IMR-90 (cell line): ENCODE data around the gene SLC9A2. TPM values are rescaled to one million over a fixed set of nuclear protein-coding genes. Genes with fewer than 3 reads are reported as not detected.

Experiments
- ATAC-seq: fragments of 200-7000 bp; cut with Tn5 transposase; 2 replicates; pipeline ENCODE4 v1.9.1; 2020; ENCODE audit warnings: low read depth, mild to moderate bottlenecking, moderate library complexity
- BruUV-seq: library from RNA; stranded (reverse); fragments of 400-500 nt; replicated peaks from 2 replicates; lab custom pipeline; 2021; lab: Mats Ljungman, UMichigan
- CTCF ChIA-PET: fragments of 300-600 bp; formaldehyde crosslinking; extraction: SDS; loops from one replicate; lab custom pipeline; 2021; ENCODE audit warnings: antibody characterized with exemption; lab: Yijun Ruan, JAX
- POLR2A ChIA-PET: fragments of 300-600 bp; sonication (Branson Sonifier 250); formaldehyde crosslinking; loops from one replicate; lab custom pipeline; 2022; ENCODE audit warnings: antibody characterized with exemption; ENCODE audit not compliant: unreplicated experiment; lab: Charles Lee
- DNase-seq: peaks from one replicate; pipeline ENCODE4 v3.0.0; 2013
- H2AFZ ChIP-seq: replicated peaks from 2 replicates; pipeline ENCODE3; 2013; ENCODE audit warnings: low read length, mild to moderate bottlenecking; ENCODE audit not compliant: poor library complexity
- H2AK5ac ChIP-seq: 2 replicates; pipeline ENCODE4 v1.6.1; 2013; ENCODE audit warnings: low read depth, low read length, inconsistent platforms
- H2AK9ac ChIP-seq: replicated peaks from 2 replicates; pipeline ENCODE3; 2013; ENCODE audit warnings: mild to moderate bottlenecking, low read depth, low read length, moderate library complexity; ENCODE audit not compliant: poor library complexity
- H2BK120ac ChIP-seq: 2 replicates; pipeline ENCODE4 v1.6.1; 2013; ENCODE audit warnings: low read depth, low read length, inconsistent platforms
- H2BK15ac ChIP-seq: 3 replicates; pipeline ENCODE4 v1.6.1; 2013; ENCODE audit warnings: low read depth, low read length, inconsistent platforms
- H2BK20ac ChIP-seq: 2 replicates; pipeline ENCODE4 v1.6.1; 2013; ENCODE audit warnings: low read depth, mild to moderate bottlenecking, inconsistent platforms, low read length, moderate library complexity
- H2BK5ac ChIP-seq: 2 replicates; pipeline ENCODE4 v1.6.1; 2013; ENCODE audit warnings: mild to moderate bottlenecking, low read depth, low read length, inconsistent platforms; ENCODE audit not compliant: poor library complexity, severe bottlenecking
- H3K14ac ChIP-seq: replicated peaks from 2 replicates; pipeline ENCODE4 v1.6.1; 2013; ENCODE audit warnings: low read depth, low read length, inconsistent platforms
- H3K18ac ChIP-seq: 2 replicates; pipeline ENCODE4 v1.6.1; 2013; ENCODE audit warnings: low read depth, low read length, control low read depth
- H3K23ac ChIP-seq: 2 replicates; pipeline ENCODE4 v1.6.1; 2013; ENCODE audit warnings: low read depth, low read length, inconsistent platforms
- H3K27ac ChIP-seq: 2 replicates; pipeline ENCODE4 v1.5.1; 2013; ENCODE audit warnings: mild to moderate bottlenecking, control low read depth, low read length; ENCODE audit not compliant: insufficient read depth
- H3K27me3 ChIP-seq: 2 replicates; pipeline ENCODE4 v1.6.1; 2013; ENCODE audit warnings: low read length; ENCODE audit not compliant: control insufficient read depth, insufficient read depth
- H3K36me3 ChIP-seq: 2 replicates; pipeline ENCODE4 v1.6.1; 2013; ENCODE audit warnings: low read length, mixed read lengths; ENCODE audit not compliant: control insufficient read depth, insufficient read depth
- H3K4ac ChIP-seq: 2 replicates; pipeline ENCODE4 v1.6.1; 2013; ENCODE audit warnings: low read depth, low read length, inconsistent platforms
- H3K4me1 ChIP-seq: 2 replicates; pipeline ENCODE4 v1.6.1; 2013; ENCODE audit warnings: low read length, mixed read lengths; ENCODE audit not compliant: control insufficient read depth, insufficient read depth
- H3K4me2 ChIP-seq: 2 replicates; pipeline ENCODE4 v1.6.1; 2013; ENCODE audit warnings: low read depth, mild to moderate bottlenecking, control low read depth, low read length, moderate library complexity
- H3K4me3 ChIP-seq: 2 replicates; pipeline ENCODE4 v1.5.1; 2013; ENCODE audit warnings: low read depth, mild to moderate bottlenecking, control low read depth, low read length, moderate library complexity; ENCODE audit not compliant: insufficient read depth
- H3K56ac ChIP-seq: 2 replicates; pipeline ENCODE4 v1.6.1; 2013; ENCODE audit warnings: low read length, inconsistent platforms; ENCODE audit not compliant: insufficient read depth; ENCODE audit errors: extremely low read depth
- H3K79me1 ChIP-seq, 2 experiments: 2 replicates each; pipeline ENCODE4 v1.6.1; 2013; ENCODE audit warnings: low read length in 2 of 2, inconsistent platforms in 1 of 2, low read depth in 1 of 2
- H3K9ac ChIP-seq: 2 replicates; pipeline ENCODE4 v1.6.1; 2013; ENCODE audit warnings: low read depth, low read length, control low read depth
- H3K9me1 ChIP-seq: 2 replicates; pipeline ENCODE4 v1.6.1; 2013; ENCODE audit warnings: low read length, inconsistent platforms; ENCODE audit not compliant: insufficient read depth
- H3K9me3 ChIP-seq: 2 replicates; pipeline ENCODE4 v1.6.1; 2013; ENCODE audit warnings: low read length; ENCODE audit not compliant: control insufficient read depth, insufficient read depth
- H4K20me1 ChIP-seq: 2 replicates; pipeline ENCODE4 v1.6.1; 2013; ENCODE audit warnings: low read length, inconsistent platforms; ENCODE audit not compliant: insufficient read depth
- H4K5ac ChIP-seq: 2 replicates; pipeline ENCODE4 v1.6.1; 2013; ENCODE audit warnings: mild to moderate bottlenecking, low read depth, low read length, control low read depth
- H4K8ac ChIP-seq, 2 experiments: 2 replicates each; pipeline ENCODE4 v1.6.1; 2013; ENCODE audit warnings: low read depth in 2 of 2, low read length in 2 of 2, control low read depth in 1 of 2, inconsistent platforms in 1 of 2
- H4K91ac ChIP-seq: 2 replicates; pipeline ENCODE4 v1.6.1; 2013; ENCODE audit warnings: low read depth, low read length, inconsistent platforms; ENCODE audit not compliant: insufficient read depth
- BHLHE40 ChIP-seq: fragments of 150-350 bp; IDR thresholded peaks from 2 replicates; pipeline ENCODE4 v1.6.1; 2016; ENCODE audit warnings: mild to moderate bottlenecking, low read depth, low read length
- CEBPB ChIP-seq: IDR thresholded peaks from 2 replicates; pipeline ENCODE4 v1.6.1; 2012; ENCODE audit warnings: low read depth, low read length, improper control_type of control experiment
- CHD1 ChIP-seq: IDR thresholded peaks from 2 replicates; pipeline ENCODE4 v1.6.1; 2012; ENCODE audit warnings: low read depth, low read length, improper control_type of control experiment
- FOS ChIP-seq: fragments of 150-350 bp; IDR thresholded peaks from 2 replicates; pipeline ENCODE4 v1.6.1; 2016; ENCODE audit warnings: low read depth, low read length
- MAFK ChIP-seq: IDR thresholded peaks from 2 replicates; pipeline ENCODE4 v1.6.1; 2012; ENCODE audit warnings: low read depth, low read length, improper control_type of control experiment
- MAZ ChIP-seq: IDR thresholded peaks from 2 replicates; pipeline ENCODE4 v1.6.1; 2012; ENCODE audit warnings: low read depth, mild to moderate bottlenecking, low read length, improper control_type of control experiment, moderate library complexity, borderline replicate concordance
- MXI1 ChIP-seq: IDR thresholded peaks from 2 replicates; pipeline ENCODE4 v1.6.1; 2012; ENCODE audit warnings: low read depth, mild to moderate bottlenecking, low read length, moderate library complexity, borderline replicate concordance
- NFE2L2 ChIP-seq: fragments of 150-350 bp; IDR thresholded peaks from 2 replicates; pipeline ENCODE4 v1.6.1; 2016; ENCODE audit warnings: low read depth, mild to moderate bottlenecking, low read length
- POLR2A ChIP-seq: IDR thresholded peaks from 2 replicates; pipeline ENCODE4 v1.6.1; 2012; ENCODE audit warnings: mild to moderate bottlenecking, low read depth, low read length
- RCOR1 ChIP-seq: IDR thresholded peaks from 2 replicates; pipeline ENCODE4 v1.6.1; 2012; ENCODE audit warnings: mild to moderate bottlenecking, low read length, improper control_type of control experiment; ENCODE audit not compliant: insufficient replicate concordance
- RFX5 ChIP-seq: IDR thresholded peaks from 2 replicates; pipeline ENCODE4 v1.8.0; 2012; ENCODE audit warnings: low read depth, mild to moderate bottlenecking, low read length, moderate library complexity
- SMC3 ChIP-seq: fragments of 150-350 bp; IDR thresholded peaks from 2 replicates; pipeline ENCODE4 v1.6.1; 2016; ENCODE audit warnings: low read depth, mild to moderate bottlenecking, antibody characterized with exemption, low read length, moderate library complexity
- WGBS, 2 experiments: methylation state at CpG; one replicate each; pipeline versions ENCODE4 v1.1.5 to v1.1.7; 2013; ENCODE audit warnings: missing lambda C conversion rate in 2 of 2; ENCODE audit not compliant: insufficient read length in 1 of 2; ENCODE audit errors: extremely low coverage in 2 of 2; 5-methylcytosine and 5-hydroxymethylcytosine counted together
- dilution Hi-C: fragments of 300-500 bp; cut with HindIII; formaldehyde crosslinking; loops from one replicate; pipeline ENCODE4 v1.14.3; 2018; ENCODE audit warnings: low sequenced_read_pairs; ENCODE audit not compliant: unreplicated experiment
- in situ Hi-C: fragments of 300-500 bp; cut with MboI; formaldehyde crosslinking; loops from 3 replicates; pipeline ENCODE4 v1.14.3; 2019; ENCODE audit warnings: low sequenced_read_pairs, inconsistent platforms, mixed read lengths
- intact Hi-C: fragments of 100-400 bp; cut with micrococcal nuclease; formaldehyde crosslinking; loops from 2 replicates; pipeline ENCODE4 v1.10.0; 2022
- polyA plus RNA-seq, 3 experiments: library from polyadenylated mRNA; depleted of rRNA; stranded (reverse); fragments of >200 nt; gene quantifications; 2 replicates each; pipeline ENCODE4 v1.2.3, GENCODE V29; 2012; ENCODE audit warnings: low replicate concordance in 1 of 3
- total RNA-seq: library from RNA; depleted of rRNA; stranded (reverse); fragments of >200 nt; gene quantifications from 2 replicates; pipeline ENCODE4 v1.2.3, GENCODE V29; 2012
- TF ChIP-seq, protein P1 (sequence below): fragments of 150-350 bp; IDR thresholded peaks from 2 replicates; pipeline ENCODE4 v1.6.1; 2017; ENCODE audit warnings: mild to moderate bottlenecking, antibody characterized with exemption, low read length, low read depth
- TF ChIP-seq, protein P2 (sequence below): fragments of 150-350 bp; IDR thresholded peaks from 2 replicates; pipeline ENCODE4 v1.6.1; 2016; ENCODE audit warnings: low read depth, mild to moderate bottlenecking, low read length, moderate library complexity, borderline replicate concordance
- TF ChIP-seq, protein P3 (sequence below): conservative IDR thresholded peaks from 2 replicates; pipeline ENCODE4 v1.5.1; 2012; ENCODE audit warnings: mild to moderate bottlenecking, low read depth, low read length, improper control_type of control experiment

SLC9A2 gene
- total and polyA plus RNA-seq, 2 of the 4 experiments (the other 2 are of a cell fraction), result not detected

DNA sequence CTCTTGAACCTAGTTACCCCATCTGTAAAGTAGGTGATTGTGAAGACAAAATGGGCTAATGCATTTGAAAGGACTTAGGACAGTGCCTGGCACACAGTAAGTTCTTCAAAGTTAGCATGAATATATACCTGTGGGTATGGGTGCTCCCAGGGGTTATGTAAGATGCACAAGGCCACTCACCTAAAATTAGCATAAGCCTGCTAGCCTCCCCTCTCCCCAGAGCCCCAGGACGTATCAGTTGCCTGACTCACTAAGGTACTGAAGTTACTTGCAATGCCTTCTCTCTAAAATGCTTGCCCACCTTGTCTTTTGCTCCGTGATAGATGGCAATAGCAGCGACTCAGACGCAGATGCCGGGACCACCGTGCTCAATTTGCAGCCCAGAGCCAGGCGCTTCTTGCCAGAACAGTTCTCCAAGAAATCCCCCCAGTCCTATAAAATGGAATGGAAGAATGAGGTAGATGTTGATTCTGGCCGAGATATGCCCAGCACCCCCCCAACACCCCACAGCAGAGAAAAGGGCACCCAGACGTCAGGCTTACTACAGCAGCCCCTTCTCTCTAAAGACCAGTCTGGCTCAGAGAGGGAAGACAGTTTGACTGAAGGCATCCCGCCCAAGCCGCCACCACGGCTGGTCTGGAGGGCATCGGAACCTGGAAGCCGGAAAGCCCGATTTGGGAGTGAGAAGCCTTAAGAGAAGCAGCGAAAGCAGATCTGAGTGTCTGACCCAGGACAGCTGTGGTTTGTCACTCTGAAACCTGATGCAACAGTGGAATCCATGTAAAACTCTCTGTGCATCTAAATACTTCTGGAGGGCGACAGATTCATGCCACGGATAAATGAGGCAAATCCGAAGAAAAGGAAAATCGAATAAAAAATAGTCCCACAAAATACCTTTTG, 88.7 kb downstream of the SLC9A2 start:
- ATAC-seq, result no peak
- no peak for DNase-seq
- no peaks in the 10 kb centered on the region for H3K4me1 ChIP-seq
- no peak overlapping the region for H4K5ac ChIP-seq
- no peak overlapping the region for H3K9ac ChIP-seq
- H2BK120ac ChIP-seq, result no peak overlapping the region
- no peak overlapping the region for H2AFZ ChIP-seq
- no peak overlapping the region for H2BK15ac ChIP-seq
- no peak overlapping the region for H3K4me3 ChIP-seq
- H4K8ac ChIP-seq, result no peak overlapping the region
- in situ Hi-C loops (no loop called here), dilution Hi-C loops (no loop called here), intact Hi-C loops (no loop called here)
- no peak overlapping the region for H4K91ac ChIP-seq
- no peak overlapping the region for H3K14ac ChIP-seq
- H2AK5ac ChIP-seq, result no peak overlapping the region
- H3K79me1 ChIP-seq, result no peaks in the 10 kb centered on the region
- H3K9me3 ChIP-seq, result no peaks in the 10 kb centered on the region
- H3K4ac ChIP-seq, result no peak overlapping the region
- H3K23ac ChIP-seq, result no peak overlapping the region
- H3K27ac ChIP-seq, result no peak overlapping the region
- WGBS, 2 experiments, result 67% methylated on average over 8 of the region's 20 CpGs; no CpG with 5 or more reads in 1 of the 2 experiments
- H2BK20ac ChIP-seq, result no peak overlapping the region
- H4K20me1 ChIP-seq, result no peaks in the 10 kb centered on the region
- no peak overlapping the region for H3K4me2 ChIP-seq
- no peak overlapping the region for H2BK5ac ChIP-seq
- no TSS peak for BruUV-seq
- CTCF ChIA-PET, result interaction anchor here (0.6 kb wide), 1 partner anchor 284 kb away, joined by 3 read pairs; no protein-coding TSS in a partner anchor
- POLR2A ChIA-PET, result no interaction called here
- no peak overlapping the region for H2AK9ac ChIP-seq
- H3K9me1 ChIP-seq, result no peaks in the 10 kb centered on the region
- H3K27me3 ChIP-seq, result peaks cover 13% of the 10 kb centered on the region
- no peak overlapping the region for H3K56ac ChIP-seq
- H3K18ac ChIP-seq, result no peak overlapping the region
- H3K36me3 ChIP-seq, result no peaks in the 10 kb centered on the region
- TF ChIP-seq RCOR1 (no peak), MXI1 (no peak), FOS (no peak), MAZ (no peak), BHLHE40 (no peak), RFX5 (no peak), SMC3 (no peak), CEBPB (no peak), NFE2L2 (no peak), POLR2A (no peak), CHD1 (no peak), MAFK (no peak)
- TF ChIP-seq, protein P1, sequence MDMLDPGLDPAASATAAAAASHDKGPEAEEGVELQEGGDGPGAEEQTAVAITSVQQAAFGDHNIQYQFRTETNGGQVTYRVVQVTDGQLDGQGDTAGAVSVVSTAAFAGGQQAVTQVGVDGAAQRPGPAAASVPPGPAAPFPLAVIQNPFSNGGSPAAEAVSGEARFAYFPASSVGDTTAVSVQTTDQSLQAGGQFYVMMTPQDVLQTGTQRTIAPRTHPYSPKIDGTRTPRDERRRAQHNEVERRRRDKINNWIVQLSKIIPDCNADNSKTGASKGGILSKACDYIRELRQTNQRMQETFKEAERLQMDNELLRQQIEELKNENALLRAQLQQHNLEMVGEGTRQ, result no peak
- TF ChIP-seq, protein P2, sequence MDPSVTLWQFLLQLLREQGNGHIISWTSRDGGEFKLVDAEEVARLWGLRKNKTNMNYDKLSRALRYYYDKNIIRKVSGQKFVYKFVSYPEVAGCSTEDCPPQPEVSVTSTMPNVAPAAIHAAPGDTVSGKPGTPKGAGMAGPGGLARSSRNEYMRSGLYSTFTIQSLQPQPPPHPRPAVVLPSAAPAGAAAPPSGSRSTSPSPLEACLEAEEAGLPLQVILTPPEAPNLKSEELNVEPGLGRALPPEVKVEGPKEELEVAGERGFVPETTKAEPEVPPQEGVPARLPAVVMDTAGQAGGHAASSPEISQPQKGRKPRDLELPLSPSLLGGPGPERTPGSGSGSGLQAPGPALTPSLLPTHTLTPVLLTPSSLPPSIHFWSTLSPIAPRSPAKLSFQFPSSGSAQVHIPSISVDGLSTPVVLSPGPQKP, result no peak
- TF ChIP-seq, protein P3, sequence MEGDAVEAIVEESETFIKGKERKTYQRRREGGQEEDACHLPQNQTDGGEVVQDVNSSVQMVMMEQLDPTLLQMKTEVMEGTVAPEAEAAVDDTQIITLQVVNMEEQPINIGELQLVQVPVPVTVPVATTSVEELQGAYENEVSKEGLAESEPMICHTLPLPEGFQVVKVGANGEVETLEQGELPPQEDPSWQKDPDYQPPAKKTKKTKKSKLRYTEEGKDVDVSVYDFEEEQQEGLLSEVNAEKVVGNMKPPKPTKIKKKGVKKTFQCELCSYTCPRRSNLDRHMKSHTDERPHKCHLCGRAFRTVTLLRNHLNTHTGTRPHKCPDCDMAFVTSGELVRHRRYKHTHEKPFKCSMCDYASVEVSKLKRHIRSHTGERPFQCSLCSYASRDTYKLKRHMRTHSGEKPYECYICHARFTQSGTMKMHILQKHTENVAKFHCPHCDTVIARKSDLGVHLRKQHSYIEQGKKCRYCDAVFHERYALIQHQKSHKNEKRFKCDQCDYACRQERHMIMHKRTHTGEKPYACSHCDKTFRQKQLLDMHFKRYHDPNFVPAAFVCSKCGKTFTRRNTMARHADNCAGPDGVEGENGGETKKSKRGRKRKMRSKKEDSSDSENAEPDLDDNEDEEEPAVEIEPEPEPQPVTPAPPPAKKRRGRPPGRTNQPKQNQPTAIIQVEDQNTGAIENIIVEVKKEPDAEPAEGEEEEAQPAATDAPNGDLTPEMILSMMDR, result no peak
